ENCODE measurements around the gene MAGI1.

- TF ChIP-seq EZH2phosphoT487 (IDR thresholded peaks at IDR 0.05; ENCODE audit: borderline replicate concordance) = no peak
- TF ChIP-seq, protein P1, sequence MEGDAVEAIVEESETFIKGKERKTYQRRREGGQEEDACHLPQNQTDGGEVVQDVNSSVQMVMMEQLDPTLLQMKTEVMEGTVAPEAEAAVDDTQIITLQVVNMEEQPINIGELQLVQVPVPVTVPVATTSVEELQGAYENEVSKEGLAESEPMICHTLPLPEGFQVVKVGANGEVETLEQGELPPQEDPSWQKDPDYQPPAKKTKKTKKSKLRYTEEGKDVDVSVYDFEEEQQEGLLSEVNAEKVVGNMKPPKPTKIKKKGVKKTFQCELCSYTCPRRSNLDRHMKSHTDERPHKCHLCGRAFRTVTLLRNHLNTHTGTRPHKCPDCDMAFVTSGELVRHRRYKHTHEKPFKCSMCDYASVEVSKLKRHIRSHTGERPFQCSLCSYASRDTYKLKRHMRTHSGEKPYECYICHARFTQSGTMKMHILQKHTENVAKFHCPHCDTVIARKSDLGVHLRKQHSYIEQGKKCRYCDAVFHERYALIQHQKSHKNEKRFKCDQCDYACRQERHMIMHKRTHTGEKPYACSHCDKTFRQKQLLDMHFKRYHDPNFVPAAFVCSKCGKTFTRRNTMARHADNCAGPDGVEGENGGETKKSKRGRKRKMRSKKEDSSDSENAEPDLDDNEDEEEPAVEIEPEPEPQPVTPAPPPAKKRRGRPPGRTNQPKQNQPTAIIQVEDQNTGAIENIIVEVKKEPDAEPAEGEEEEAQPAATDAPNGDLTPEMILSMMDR (conservative IDR thresholded peaks at IDR 0.05; ENCODE audit: low read length) = no peak
Measured at GRCh38 chr3:65890328-65890727, 148.4 kb downstream of the MAGI1 start.

All from Loucy (cell line).